ENCODE results near the gene KAT5.

GRCh38 chr11:65766535-65766934 is 54.5 kb downstream of the KAT5 start:
- TF ChIP-seq, protein P1, sequence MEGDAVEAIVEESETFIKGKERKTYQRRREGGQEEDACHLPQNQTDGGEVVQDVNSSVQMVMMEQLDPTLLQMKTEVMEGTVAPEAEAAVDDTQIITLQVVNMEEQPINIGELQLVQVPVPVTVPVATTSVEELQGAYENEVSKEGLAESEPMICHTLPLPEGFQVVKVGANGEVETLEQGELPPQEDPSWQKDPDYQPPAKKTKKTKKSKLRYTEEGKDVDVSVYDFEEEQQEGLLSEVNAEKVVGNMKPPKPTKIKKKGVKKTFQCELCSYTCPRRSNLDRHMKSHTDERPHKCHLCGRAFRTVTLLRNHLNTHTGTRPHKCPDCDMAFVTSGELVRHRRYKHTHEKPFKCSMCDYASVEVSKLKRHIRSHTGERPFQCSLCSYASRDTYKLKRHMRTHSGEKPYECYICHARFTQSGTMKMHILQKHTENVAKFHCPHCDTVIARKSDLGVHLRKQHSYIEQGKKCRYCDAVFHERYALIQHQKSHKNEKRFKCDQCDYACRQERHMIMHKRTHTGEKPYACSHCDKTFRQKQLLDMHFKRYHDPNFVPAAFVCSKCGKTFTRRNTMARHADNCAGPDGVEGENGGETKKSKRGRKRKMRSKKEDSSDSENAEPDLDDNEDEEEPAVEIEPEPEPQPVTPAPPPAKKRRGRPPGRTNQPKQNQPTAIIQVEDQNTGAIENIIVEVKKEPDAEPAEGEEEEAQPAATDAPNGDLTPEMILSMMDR (IDR thresholded peaks at IDR 0.05; ENCODE audit: insufficient read depth, low read length, poor library complexity, severe bottlenecking) = no peak
- TF ChIP-seq EZH2phosphoT487 (conservative IDR thresholded peaks at IDR 0.05; ENCODE audit: low read length) = no peak

All from SU-DHL-6 (cell line).